Calu3 (cell line): ENCODE data around the gene CLTB. TPM values are rescaled to one million over a fixed set of nuclear protein-coding genes. Genes with fewer than 3 reads are reported as not detected.
A peak's percentile ranks its signal among the peaks of the same experiment; 100 is the strongest.

Experiments used
- BruUV-seq: library from RNA; stranded (reverse); fragments of 400-500 nt; replicated peaks from 2 replicates; lab custom pipeline; 2021; lab: Mats Ljungman, UMichigan
- CTCF ChIA-PET: fragments of 300-600 bp; sonication (Branson Sonifier 250); formaldehyde crosslinking; loops from one replicate; lab custom pipeline; 2022; ENCODE audit warnings: antibody characterized with exemption; lab: Charles Lee
- DNase-seq: peaks from one replicate; pipeline ENCODE4 v3.0.0; 2022
- H3K27ac Mint-ChIP-seq: one replicate; pipeline ENCODE4 v1.8.0; 2022; ENCODE audit warnings: mixed read lengths; ENCODE audit not compliant: unreplicated experiment
- H3K27me3 Mint-ChIP-seq: one replicate; pipeline ENCODE4 v1.8.0; 2022; ENCODE audit warnings: mixed read lengths; ENCODE audit not compliant: unreplicated experiment
- H3K36me3 Mint-ChIP-seq: one replicate; pipeline ENCODE4 v1.8.0; 2022; ENCODE audit warnings: mild to moderate bottlenecking, moderate library complexity, mixed read lengths; ENCODE audit not compliant: insufficient read depth, unreplicated experiment
- H3K4me1 Mint-ChIP-seq: one replicate; pipeline ENCODE4 v1.8.0; 2022; ENCODE audit warnings: mild to moderate bottlenecking, low read depth, mixed read lengths; ENCODE audit not compliant: unreplicated experiment
- H3K4me3 Mint-ChIP-seq: one replicate; pipeline ENCODE4 v1.8.0; 2022; ENCODE audit warnings: mild to moderate bottlenecking, low read depth, moderate library complexity, mixed read lengths; ENCODE audit not compliant: unreplicated experiment
- H3K9me3 Mint-ChIP-seq: one replicate; pipeline ENCODE4 v1.8.0; 2022; ENCODE audit warnings: low read depth, mixed read lengths; ENCODE audit not compliant: unreplicated experiment
- intact Hi-C: fragments of 100-400 bp; cut with micrococcal nuclease; formaldehyde crosslinking; loops from one replicate; pipeline ENCODE4 v1.10.0; 2022; ENCODE audit not compliant: unreplicated experiment
- total RNA-seq: library from RNA; stranded (reverse); gene quantifications from 2 replicates; pipeline ENCODE4 v1.2.3, GENCODE V29; 2022
- TF ChIP-seq, protein P1 (sequence below): fragments of 200-600 bp; IDR thresholded peaks from one replicate; pipeline ENCODE4 v1.8.0; 2022; ENCODE audit warnings: antibody characterized with exemption; ENCODE audit not compliant: unreplicated experiment

CLTB gene
- total RNA-seq, 1 experiment from 2014 or later = 116 TPM

DNA sequence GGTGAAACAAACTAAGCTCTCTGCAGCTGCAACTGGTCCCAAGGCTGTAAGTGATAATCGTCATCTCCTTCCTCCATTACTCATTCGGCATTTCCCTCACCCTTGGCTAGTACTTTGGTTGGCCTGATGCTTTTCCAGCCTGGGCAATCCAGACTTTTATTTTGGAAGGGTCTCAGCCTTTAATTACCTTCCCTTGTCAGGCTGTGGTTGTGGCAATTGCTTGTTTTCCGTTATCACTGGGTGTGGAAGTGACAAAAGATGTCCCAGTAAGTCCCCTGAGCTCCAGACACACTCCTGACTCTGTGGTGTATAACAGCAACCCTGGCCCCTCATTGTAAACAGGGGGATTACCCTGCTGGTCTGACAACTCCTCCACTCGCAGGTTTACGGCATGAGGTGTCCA is 25.6 kb upstream of the CLTB start:
- H3K9me3 Mint-ChIP-seq = no peaks in the 10 kb centered on the region
- no TSS peak for BruUV-seq
- TF ChIP-seq, protein P1, sequence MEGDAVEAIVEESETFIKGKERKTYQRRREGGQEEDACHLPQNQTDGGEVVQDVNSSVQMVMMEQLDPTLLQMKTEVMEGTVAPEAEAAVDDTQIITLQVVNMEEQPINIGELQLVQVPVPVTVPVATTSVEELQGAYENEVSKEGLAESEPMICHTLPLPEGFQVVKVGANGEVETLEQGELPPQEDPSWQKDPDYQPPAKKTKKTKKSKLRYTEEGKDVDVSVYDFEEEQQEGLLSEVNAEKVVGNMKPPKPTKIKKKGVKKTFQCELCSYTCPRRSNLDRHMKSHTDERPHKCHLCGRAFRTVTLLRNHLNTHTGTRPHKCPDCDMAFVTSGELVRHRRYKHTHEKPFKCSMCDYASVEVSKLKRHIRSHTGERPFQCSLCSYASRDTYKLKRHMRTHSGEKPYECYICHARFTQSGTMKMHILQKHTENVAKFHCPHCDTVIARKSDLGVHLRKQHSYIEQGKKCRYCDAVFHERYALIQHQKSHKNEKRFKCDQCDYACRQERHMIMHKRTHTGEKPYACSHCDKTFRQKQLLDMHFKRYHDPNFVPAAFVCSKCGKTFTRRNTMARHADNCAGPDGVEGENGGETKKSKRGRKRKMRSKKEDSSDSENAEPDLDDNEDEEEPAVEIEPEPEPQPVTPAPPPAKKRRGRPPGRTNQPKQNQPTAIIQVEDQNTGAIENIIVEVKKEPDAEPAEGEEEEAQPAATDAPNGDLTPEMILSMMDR = no peak
- no peak for DNase-seq
- H3K27me3 Mint-ChIP-seq = no peaks in the 10 kb centered on the region
- H3K36me3 Mint-ChIP-seq = peaks cover 4% of the 10 kb centered on the region
- no peak overlapping the region for H3K27ac Mint-ChIP-seq
- H3K4me3 Mint-ChIP-seq = no peak overlapping the region
- intact Hi-C loops = no loop called here
- H3K4me1 Mint-ChIP-seq = peaks cover 29% of the 10 kb centered on the region
- CTCF ChIA-PET = no interaction called here

DNA sequence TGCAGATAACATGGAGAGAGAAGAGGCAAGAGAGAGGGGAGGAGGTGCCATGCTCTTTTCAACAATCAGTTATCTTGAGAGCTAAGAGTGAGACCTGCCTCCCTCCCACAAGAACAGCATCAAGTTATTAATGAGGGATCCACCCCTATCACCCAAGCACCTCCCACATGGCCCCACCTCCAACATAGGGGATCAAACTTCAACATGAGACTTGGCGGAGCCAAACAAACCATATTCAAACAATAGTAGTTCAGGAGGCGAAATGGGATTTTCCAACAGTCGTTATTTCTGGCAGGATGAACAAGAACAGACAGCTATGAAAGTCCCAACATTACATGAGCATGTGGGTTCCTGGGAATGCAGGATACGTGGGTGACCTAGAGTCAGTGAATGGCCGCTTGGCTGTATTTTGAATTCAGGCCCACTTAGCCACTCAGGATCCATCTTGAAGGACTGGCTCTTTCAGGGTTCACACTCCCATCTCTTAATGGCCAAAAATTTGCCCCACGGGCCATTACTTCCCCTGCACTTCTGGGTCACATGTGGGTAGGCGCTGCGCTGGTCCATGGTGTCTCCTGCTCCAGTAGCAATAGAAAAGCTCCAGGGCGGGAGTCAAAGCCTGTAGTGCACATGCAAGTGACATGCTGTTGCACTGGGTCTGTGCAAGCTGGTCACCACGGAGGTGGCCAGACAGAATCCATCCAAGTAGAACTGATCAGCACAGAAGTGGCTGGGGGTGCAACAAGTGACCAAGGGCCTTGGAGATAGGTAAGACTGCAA is 24.8 kb upstream of the CLTB start:
- no peak for DNase-seq
- BruUV-seq = no TSS peak
- Mint-ChIP-seq H3K4me3 (no peak overlapping the region), H3K27me3 (no peaks in the 10 kb centered on the region), H3K4me1 (peaks cover 32% of the 10 kb centered on the region), H3K9me3 (no peaks in the 10 kb centered on the region), H3K27ac (no peak overlapping the region), H3K36me3 (no peaks in the 10 kb centered on the region)
- CTCF ChIA-PET = interaction anchor here (0.7 kb wide), 1 partner anchor 18 kb away, joined by 3 read pairs; no protein-coding TSS in a partner anchor
- intact Hi-C loops = no loop called here
- TF ChIP-seq, protein P1 = no peak

DNA sequence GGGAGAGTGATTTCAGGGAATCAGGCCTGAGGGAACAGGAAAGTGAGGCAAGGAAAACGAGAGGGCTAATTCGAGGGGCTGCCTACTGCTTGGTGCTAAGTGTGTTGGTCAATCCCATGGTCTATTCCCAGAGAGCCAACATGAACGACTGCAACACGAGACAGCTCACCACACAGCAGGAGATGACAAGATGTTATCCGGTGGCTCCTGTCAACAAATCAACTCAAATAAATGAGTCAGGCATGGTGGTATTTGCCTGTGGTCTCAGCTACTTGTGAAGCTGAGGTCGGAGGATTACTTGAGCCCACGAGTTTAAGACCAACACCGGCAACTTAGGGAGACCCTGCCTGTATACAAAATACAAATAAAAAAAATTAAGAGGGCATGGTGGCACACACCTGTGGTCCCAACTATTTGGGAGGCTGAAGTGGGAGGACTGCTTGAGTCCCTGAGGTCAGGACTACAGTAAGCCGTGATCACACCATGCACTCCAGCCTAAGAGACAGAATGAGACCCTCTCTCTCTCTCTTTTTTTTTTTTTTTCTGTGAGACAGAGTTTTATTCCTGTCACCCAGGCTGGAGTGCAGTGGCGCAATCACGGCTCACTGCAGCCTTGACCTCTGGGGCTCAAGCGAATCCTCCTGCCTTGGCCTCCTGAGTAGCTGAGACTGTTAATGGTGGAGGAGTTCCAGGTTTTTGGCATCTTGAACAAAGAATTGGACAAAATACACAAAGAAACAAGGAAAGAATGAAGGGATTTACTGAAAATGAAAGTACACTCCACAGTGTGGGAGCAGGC is 22.8 kb upstream of the CLTB start:
- no peak for DNase-seq
- Mint-ChIP-seq H3K4me3 (no peak overlapping the region), H3K36me3 (no peaks in the 10 kb centered on the region), H3K4me1 (peaks cover 32% of the 10 kb centered on the region), H3K27me3 (no peaks in the 10 kb centered on the region), H3K9me3 (no peaks in the 10 kb centered on the region), H3K27ac (no peak overlapping the region)
- no TSS peak for BruUV-seq
- TF ChIP-seq, protein P1 = no peak
- intact Hi-C loops = no loop called here
- CTCF ChIA-PET = interaction anchor here (0.7 to 1.3 kb wide), 3 partner anchors 9 to 29 kb away, joined by 3 to 8 read pairs (median 3); partner anchors contain the start of genes CLTB and FAF2

DNA sequence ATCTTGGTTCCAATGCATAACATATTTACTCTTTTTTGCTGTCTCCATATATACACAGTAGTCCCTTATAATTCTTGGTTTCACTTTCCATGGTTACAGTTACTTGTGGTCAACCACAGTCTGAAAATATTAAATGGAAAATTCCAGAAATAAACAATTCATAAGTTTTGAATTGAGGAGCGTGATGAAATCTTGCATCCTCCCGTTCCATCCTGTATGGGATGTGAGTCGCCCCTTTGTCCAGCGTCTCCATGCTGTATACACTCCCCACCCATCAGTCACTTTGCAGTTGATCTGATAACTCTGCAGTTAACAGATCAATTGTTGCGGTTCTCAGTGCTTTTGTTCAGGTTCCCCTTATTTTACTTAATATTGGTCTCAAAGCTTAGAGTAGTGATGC is 20.3 kb upstream of the CLTB start:
- H3K9me3 Mint-ChIP-seq = no peaks in the 10 kb centered on the region
- H3K4me1 Mint-ChIP-seq = peaks cover 29% of the 10 kb centered on the region
- intact Hi-C loops = no loop called here
- H3K4me3 Mint-ChIP-seq = peak overlapping the region; percentile 46
- no peak for DNase-seq
- no peaks in the 10 kb centered on the region for H3K36me3 Mint-ChIP-seq
- no TSS peak for BruUV-seq
- H3K27ac Mint-ChIP-seq = peak overlapping the region; percentile 4
- TF ChIP-seq, protein P1 = no peak
- H3K27me3 Mint-ChIP-seq = no peaks in the 10 kb centered on the region
- CTCF ChIA-PET = interaction anchor here (0.6 kb wide), 2 partner anchors 7 to 19 kb away, joined by 4 to 5 read pairs; no protein-coding TSS in a partner anchor
